Body of pancreas (tissue), 4 donors: ENCODE results near the gene NUP98. TPM values are rescaled to one million over a fixed set of nuclear protein-coding genes. Genes with fewer than 3 reads are reported as not detected.
A peak's percentile ranks its signal among the peaks of the same experiment; 100 is the strongest.

ENCODE experiments used
- ATAC-seq: fragments of 150-250 bp; one replicate; pipeline ENCODE4 v1.9.1; 2016
- DNase-seq, 4 donors: peaks; one replicate each; pipeline ENCODE4 v3.0.0-alpha.2; 2019
- H3K27ac ChIP-seq, 4 donors: fragments of 200-600 bp; sonication (generic); 1 replicate in 3 of 4; 2 replicates in 1 of 4; pipeline versions ENCODE4 v1.5.1 to v1.6.1; 2016 to 2019; ENCODE audit warnings: mild to moderate bottlenecking in 1 of 4, mixed read lengths in 1 of 4, moderate library complexity in 1 of 4
- H3K27me3 ChIP-seq, 2 donors: fragments of 200-600 bp; sonication (generic); one replicate each; pipeline ENCODE4 v1.6.0; 2016; ENCODE audit warnings: mild to moderate bottlenecking in 1 of 2
- H3K36me3 ChIP-seq, 2 donors: fragments of 200-600 bp; sonication (generic); replicated peaks in 1 of 2; 2 replicates each; pipeline ENCODE4 v1.5.1; 2016; ENCODE audit warnings: low read depth in 2 of 2; ENCODE audit not compliant: insufficient read depth in 1 of 2
- H3K4me1 ChIP-seq: fragments of 200-600 bp; sonication (generic); one replicate; pipeline ENCODE4 v1.6.0; 2016
- H3K4me3 ChIP-seq, 2 donors: fragments of 200-600 bp; sonication (generic); 1 replicate in 1 of 2; 2 replicates in 1 of 2; pipeline ENCODE4 v1.5.1; 2016 to 2019
- H3K9me3 ChIP-seq, 3 donors: fragments of 200-600 bp; sonication (generic); 1 replicate in 2 of 3; 2 replicates in 1 of 3; pipeline ENCODE4 v1.5.1; 2016
- POLR2A ChIP-seq, 3 donors: fragments of 450-650 bp; IDR thresholded peaks; one replicate each; pipeline ENCODE4 v1.6.1; 2016; ENCODE audit warnings: antibody characterized with exemption in 3 of 3, mild to moderate bottlenecking in 2 of 3
- WGBS, 2 donors: methylation state at CpG; one replicate each; pipeline ENCODE4 v1.1.5; 2017; 5-methylcytosine and 5-hydroxymethylcytosine counted together
- intact Hi-C: fragments of 100-400 bp; cut with DNase I; formaldehyde crosslinking; loops from one replicate; pipeline ENCODE4 v1.15.1; 2023
- total RNA-seq, 2 donors: library from RNA; depleted of rRNA; stranded (reverse); fragments of >200 nt; gene quantifications; one replicate each; pipeline ENCODE4 v1.1.0, GENCODE V29; 2016
- TF ChIP-seq, protein P1 (sequence below), 7 experiments: fragments of 450-650 bp in 4 of 7; fragments of 200-600 bp in 3 of 7; sonication (generic) in 3 of 7; IDR thresholded peaks; one replicate each; pipeline ENCODE4 v1.5.1; 2016 to 2019; ENCODE audit warnings: antibody characterized with exemption in 7 of 7

Gene NUP98
- total RNA-seq, 2 donors from 2014 or later = 37.9 to 62.0 TPM

DNA sequence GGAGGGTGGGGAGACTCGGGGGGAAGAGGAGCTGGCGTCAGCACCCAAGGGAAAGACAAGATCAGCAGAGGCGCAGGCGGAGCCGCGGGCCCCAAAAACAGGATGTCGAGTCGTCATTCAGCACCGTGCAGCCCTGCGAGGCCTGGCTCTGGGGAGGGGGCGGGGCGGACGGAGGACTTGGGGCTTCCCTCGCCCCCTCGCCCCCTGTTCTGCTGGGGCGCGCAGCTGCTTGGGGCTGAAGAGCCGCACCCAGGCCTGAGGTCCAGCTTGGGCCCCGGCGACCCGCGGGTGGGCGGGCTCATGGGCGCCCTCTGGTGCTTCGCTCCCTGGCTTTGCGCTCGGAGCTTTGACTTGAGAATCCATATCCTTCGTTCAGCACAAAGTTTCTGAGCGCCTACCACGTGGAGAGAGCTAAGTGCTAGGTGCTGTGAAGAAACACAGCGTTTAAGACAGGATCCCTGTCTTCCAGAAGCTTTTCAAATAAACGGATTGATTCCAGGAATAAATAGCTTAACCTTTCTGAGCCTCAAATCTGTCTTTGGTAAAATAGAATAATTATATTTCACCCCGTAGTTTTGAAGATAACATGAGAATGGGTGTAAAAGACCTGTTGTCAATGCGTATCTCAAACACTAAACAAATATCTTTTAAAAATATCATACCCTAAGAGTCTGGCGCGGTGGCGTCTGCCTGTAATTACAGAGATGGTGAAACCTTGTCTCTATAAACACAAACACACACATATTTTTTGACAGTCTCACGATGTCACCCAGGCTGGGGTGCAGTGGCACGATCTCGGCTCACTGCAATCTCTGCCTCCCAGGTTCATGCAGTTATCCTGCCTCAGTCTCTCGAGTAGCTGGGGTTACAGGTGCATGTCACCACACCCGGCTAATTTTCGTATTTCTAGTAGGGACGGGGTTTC, 44.3 kb upstream of the NUP98 start:
- TF ChIP-seq POLR2A (IDR thresholded peaks at IDR 0.05) = peak; percentile 41 to 74 (median 71)
- TF ChIP-seq, protein P1, sequence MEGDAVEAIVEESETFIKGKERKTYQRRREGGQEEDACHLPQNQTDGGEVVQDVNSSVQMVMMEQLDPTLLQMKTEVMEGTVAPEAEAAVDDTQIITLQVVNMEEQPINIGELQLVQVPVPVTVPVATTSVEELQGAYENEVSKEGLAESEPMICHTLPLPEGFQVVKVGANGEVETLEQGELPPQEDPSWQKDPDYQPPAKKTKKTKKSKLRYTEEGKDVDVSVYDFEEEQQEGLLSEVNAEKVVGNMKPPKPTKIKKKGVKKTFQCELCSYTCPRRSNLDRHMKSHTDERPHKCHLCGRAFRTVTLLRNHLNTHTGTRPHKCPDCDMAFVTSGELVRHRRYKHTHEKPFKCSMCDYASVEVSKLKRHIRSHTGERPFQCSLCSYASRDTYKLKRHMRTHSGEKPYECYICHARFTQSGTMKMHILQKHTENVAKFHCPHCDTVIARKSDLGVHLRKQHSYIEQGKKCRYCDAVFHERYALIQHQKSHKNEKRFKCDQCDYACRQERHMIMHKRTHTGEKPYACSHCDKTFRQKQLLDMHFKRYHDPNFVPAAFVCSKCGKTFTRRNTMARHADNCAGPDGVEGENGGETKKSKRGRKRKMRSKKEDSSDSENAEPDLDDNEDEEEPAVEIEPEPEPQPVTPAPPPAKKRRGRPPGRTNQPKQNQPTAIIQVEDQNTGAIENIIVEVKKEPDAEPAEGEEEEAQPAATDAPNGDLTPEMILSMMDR (IDR thresholded peaks at IDR 0.05) = peak; percentile 48 to 84 (median 67)
- 22 to 43% methylated on average over 23 to 43 of the region's 44 CpGs for WGBS, 2 donors

DNA sequence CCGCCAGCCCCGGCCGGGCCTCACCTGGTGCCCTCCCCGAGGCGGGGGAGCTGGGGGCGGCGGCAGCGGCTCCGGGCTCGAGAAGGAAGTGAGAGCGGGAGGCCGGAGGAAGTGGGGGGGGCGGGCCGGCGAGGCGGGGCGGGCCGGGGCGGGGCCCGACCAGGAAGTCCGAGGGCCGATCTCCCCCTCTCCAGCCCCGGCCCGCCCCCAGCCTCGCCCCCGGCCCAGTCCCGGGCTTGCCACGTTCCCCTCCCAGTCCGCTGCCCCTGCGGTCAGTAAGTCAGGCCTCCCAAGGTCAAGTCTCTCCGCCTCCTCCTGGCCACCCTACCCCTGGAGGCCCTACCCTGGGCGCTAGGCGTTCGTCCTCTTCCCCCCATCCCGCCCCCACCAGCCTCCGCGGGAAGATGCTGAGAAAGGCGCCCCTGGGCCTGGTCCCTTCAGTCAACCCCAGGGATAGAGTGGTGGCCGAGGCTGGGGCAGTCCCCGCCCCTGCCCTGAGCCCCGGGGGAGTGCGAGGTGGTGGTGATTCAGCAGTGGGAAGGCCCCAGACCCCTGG, 43.6 kb upstream of the NUP98 start, which contains the start of gene RHOG:
Gene RHOG (minus strand): TSS at position 90 of the 556 bp plus-strand sequence. CDS start 12,821 bp downstream, outside the sequence.
- Histone ChIP-seq H3K4me3 (peak within 1 kb of the TSS; percentile 65 to 96), H3K9me3 (no peaks in the 10 kb centered on the region), H3K36me3 (no peaks in the 10 kb centered on the region), H3K27me3 (no peaks in the 10 kb centered on the region), H3K27ac (peak within 1 kb of the TSS; percentile 86 to 96 (median 90)), H3K4me1 (peaks cover 35% of the 10 kb centered on the region)
- TF ChIP-seq POLR2A (IDR thresholded peaks at IDR 0.05) = peak in 1 of 3 donors; percentile 39
- TF ChIP-seq, protein P1 (IDR thresholded peaks at IDR 0.05) = no peak
- WGBS, 2 donors = 0% methylated on average over 4 to 37 of the region's 42 CpGs
- intact Hi-C loops = no loop called here
- peak; percentile 73 to 84 (median 77) for DNase-seq
- ATAC-seq = peak; percentile 86

More for the DNA sequence above, 44.3 kb upstream of the NUP98 start:
- ATAC-seq (peak; percentile 77), DNase-seq (peak; percentile 82 to 88 (median 84))
- no peaks in the 10 kb centered on the region for H3K9me3 ChIP-seq
- intact Hi-C loops = no loop called here
- peak overlapping the region; percentile 65 to 96 for H3K4me3 ChIP-seq
- no peaks in the 10 kb centered on the region for H3K27me3 ChIP-seq
- peak overlapping the region; percentile 86 to 96 (median 90) for H3K27ac ChIP-seq
- H3K4me1 ChIP-seq = peaks cover 35% of the 10 kb centered on the region
- no peaks in the 10 kb centered on the region for H3K36me3 ChIP-seq

DNA sequence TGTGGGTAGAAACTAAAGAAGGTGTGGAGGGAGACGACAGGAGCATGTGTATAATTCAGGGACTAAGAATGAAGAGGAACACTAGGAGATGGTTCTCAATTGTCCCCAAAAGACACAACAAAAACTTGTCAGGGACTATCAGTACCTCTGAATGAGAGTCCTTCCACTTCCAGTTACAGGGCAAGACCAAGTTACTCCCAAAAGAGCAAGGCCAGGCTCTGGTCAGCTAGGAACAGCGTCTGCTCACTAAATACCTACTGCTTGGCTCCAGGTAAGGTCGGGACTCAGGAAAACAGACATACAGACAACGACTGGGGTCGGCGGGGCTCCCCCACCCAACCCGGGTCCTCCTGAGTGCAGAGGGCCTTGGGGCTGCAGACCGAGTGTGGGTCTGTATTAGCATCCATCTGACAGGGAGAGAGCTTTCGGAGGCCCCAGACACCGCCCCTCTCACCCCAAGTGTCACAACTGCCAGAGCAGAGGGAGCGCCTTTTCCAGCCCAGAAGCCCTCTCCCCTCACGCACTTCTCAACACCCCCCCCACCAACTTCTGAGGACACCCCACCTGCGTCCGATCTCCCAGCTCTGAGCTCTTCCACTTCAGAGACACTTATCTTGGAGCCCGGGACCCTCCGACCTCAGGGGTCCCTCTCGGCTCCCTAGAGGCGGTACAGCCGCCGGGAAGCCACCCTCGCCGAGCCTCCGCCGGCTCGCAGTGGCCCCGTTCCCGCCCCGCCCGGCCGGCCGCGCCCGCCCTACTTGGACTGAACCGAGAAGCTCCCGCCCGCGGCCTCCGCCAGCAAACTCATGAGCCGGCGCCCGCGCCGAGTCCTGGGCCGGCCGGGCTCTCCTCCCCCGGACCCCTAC, 42.9 kb upstream of the NUP98 start:
- Histone ChIP-seq H3K9me3 (no peaks in the 10 kb centered on the region), H3K27ac (peak overlapping the region; percentile 86 to 96 (median 90)), H3K27me3 (no peaks in the 10 kb centered on the region), H3K36me3 (no peaks in the 10 kb centered on the region), H3K4me3 (peak overlapping the region; percentile 65 to 96), H3K4me1 (peaks cover 35% of the 10 kb centered on the region)
- WGBS, 2 donors = 3 to 5% methylated on average over 18 to 46 of the region's 46 CpGs
- intact Hi-C loops = no loop called here
- DNase-seq (no peak), ATAC-seq (peak; percentile 61)
- TF ChIP-seq POLR2A (IDR thresholded peaks at IDR 0.05) = peak in 1 of 3 donors; percentile 17
- TF ChIP-seq, protein P1 (IDR thresholded peaks at IDR 0.05) = no peak

DNA sequence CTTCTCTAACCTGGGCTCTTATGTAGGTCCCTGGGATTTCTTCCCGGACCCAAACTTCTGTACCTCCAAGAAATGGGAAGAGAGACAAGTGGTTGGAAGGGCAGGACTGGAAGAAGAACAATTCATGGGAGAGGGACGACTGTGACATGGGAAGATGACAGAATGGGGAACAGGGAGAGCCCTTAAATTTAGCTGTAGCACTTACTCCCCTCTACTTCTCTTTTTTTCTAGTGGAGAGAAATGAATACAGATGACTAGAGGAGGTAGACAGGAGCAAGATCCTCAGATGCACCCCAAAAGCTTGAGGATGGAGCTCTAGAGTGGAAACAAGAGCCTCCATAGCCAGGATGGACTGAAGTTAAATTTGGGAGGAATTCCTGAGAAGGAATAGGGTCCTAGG, 41.1 kb upstream of the NUP98 start:
- ATAC-seq = no peak
- intact Hi-C loops = no loop called here
- peaks cover 35% of the 10 kb centered on the region for H3K4me1 ChIP-seq
- TF ChIP-seq POLR2A (IDR thresholded peaks at IDR 0.05) = no peak
- TF ChIP-seq, protein P1 (IDR thresholded peaks at IDR 0.05) = no peak
- no peaks in the 10 kb centered on the region for H3K9me3 ChIP-seq
- no peaks in the 10 kb centered on the region for H3K36me3 ChIP-seq
- peak overlapping the region in 2 of 4 donors; percentile 12 to 96 for H3K27ac ChIP-seq
- H3K27me3 ChIP-seq = no peaks in the 10 kb centered on the region
- no peak overlapping the region for H3K4me3 ChIP-seq
- DNase-seq = no peak
- WGBS, 2 donors = 77 to 84% methylated on average over 2 of the region's 2 CpGs
